HG03571 (cell line): ENCODE data around the gene P2RX4.
"Not testable (repeated sequence)": the region's sequence is repeated elsewhere in the genome, so short reads cannot be mapped to it uniquely, and the experiment has no call there.

ENCODE experiments used
- ATAC-seq: cut with Tn5 transposase; IDR thresholded peaks from one replicate; pipeline ENCODE4 v1.9.1; 2021; ENCODE audit not compliant: unreplicated experiment

P2RX4 gene

GRCh38 chr12:121219353-121219986 is 9.5 kb downstream of the P2RX4 start:
- ATAC-seq = no peak

GRCh38 chr12:121222847-121223246 is 12.9 kb downstream of the P2RX4 start:
- peak; percentile 29 for ATAC-seq

- ATAC-seq = peak; percentile 51
Observed at GRCh38 chr12:121223292-121224285, 13.7 kb downstream of the P2RX4 start.

GRCh38 chr12:121224591-121224990 is 14.7 kb downstream of the P2RX4 start:
- no peak for ATAC-seq

GRCh38 chr12:121226399-121226798 is 16.5 kb downstream of the P2RX4 start:
- ATAC-seq = no peak

- ATAC-seq = not testable (repeated sequence)
Observed at GRCh38 chr12:121226871-121227270, 16.9 kb downstream of the P2RX4 start.

- ATAC-seq = peak; percentile 47
Observed at GRCh38 chr12:121227294-121227693, 17.4 kb downstream of the P2RX4 start.

- no peak for ATAC-seq
Observed at GRCh38 chr12:121228919-121229665, 19.2 kb downstream of the P2RX4 start.

- ATAC-seq = not testable (repeated sequence)
Observed at GRCh38 chr12:121229826-121230537, 20.1 kb downstream of the P2RX4 start.

- no peak for ATAC-seq
Observed at GRCh38 chr12:121230538-121230907, 20.6 kb downstream of the P2RX4 start.

GRCh38 chr12:121232163-121232562 is 22.2 kb downstream of the P2RX4 start:
- ATAC-seq = no peak

GRCh38 chr12:121232977-121233627 is 23.2 kb downstream of the P2RX4 start:
- ATAC-seq = no peak

- ATAC-seq = no peak
Observed at GRCh38 chr12:121233628-121234020, 23.7 kb downstream of the P2RX4 start.

GRCh38 chr12:121236776-121237175 is 26.8 kb downstream of the P2RX4 start:
- no peak for ATAC-seq

- no peak for ATAC-seq
Observed at GRCh38 chr12:121237415-121237814, 27.5 kb downstream of the P2RX4 start.

GRCh38 chr12:121238086-121238485 is 28.2 kb downstream of the P2RX4 start:
- ATAC-seq = no peak

- ATAC-seq = no peak
Observed at GRCh38 chr12:121238604-121239350, 28.8 kb downstream of the P2RX4 start.

- no peak for ATAC-seq
Observed at GRCh38 chr12:121239351-121240061, 29.6 kb downstream of the P2RX4 start.

GRCh38 chr12:121240062-121240420 is 30.1 kb downstream of the P2RX4 start:
- ATAC-seq = no peak
